GM18861 (cell line): Measurements from ENCODE around the gene EIF3D.

Source experiments
- ATAC-seq: cut with Tn5 transposase; IDR thresholded peaks from one replicate; pipeline ENCODE4 v1.9.1; 2021; ENCODE audit not compliant: unreplicated experiment

Gene EIF3D

DNA sequence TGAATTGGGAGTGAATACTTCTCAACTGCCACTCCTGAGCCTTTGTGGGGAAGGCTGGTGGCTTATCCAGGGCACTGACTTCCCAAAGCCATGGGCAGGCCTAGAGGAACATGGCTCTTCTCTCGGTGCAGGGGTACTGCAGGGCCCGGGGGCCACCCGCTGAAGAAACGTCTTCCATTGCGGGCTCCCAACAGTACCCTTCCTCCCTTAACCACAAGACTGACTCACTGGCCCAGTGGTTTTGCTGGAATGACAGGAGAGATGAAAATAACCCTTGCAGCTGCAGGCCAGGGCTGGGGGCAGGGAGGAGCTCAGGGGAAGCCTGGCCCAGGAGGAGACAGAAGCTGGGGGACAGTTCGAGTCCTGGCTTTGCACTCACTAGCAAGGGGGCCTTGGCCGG is 61.0 kb downstream of the EIF3D start:
- ATAC-seq, result no peak

DNA sequence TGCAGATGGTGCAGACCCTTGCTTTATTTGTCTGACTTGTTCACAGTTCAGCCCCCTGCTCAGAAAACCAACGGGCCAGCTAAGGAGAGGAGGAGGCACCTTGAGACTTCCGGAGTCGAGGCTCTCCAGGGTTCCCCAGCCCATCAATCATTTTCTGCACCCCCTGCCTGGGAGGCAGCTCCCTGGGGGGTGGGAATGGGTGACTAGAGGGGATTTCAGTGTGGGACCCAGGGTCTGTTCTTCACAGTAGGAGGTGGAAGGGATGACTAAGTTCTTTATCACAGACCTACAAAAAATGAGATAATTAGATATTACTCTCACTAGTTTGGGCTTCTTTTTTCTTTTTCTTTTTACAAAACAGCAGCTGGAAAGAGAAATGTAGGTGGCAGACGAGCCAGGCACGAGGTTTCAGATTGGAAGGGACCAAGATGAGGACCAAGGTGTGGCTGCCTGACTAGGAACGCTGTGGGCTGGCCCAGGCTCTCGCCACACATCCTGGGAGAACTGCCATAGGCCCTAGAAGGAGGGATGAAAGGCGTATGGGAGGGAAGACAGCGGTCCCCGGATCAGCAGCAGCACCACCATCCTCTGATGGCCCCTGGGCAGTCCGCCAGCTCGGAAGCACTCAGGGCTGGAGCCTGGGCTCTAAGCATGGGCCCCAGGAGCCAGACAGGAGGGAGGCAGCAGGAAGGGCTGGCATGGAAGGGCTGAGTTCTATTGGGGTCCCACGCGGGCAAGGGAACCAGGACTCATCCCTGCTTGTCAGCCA is 61.7 kb downstream of the EIF3D start:
- no peak for ATAC-seq

DNA sequence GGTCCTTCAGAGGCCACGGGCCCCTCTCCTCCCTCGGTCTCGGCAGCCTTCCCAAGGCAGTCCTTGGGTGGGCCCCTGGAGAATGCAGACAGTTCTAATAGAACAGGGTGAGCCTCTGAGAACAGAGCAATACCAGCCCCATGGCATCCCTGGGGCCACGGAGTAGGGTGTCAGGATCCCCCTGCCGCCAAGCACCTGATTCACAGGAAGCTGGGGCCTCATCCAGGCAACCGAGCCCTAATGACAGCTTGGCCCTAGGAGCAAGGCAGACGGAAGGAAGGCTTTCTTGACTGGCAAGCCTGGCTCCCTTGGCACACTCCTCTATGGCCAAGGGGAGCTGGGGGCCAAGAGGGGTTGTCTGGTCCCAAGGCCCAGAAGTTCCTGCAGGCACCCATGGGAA is 62.7 kb downstream of the EIF3D start:
- ATAC-seq, result no peak

DNA sequence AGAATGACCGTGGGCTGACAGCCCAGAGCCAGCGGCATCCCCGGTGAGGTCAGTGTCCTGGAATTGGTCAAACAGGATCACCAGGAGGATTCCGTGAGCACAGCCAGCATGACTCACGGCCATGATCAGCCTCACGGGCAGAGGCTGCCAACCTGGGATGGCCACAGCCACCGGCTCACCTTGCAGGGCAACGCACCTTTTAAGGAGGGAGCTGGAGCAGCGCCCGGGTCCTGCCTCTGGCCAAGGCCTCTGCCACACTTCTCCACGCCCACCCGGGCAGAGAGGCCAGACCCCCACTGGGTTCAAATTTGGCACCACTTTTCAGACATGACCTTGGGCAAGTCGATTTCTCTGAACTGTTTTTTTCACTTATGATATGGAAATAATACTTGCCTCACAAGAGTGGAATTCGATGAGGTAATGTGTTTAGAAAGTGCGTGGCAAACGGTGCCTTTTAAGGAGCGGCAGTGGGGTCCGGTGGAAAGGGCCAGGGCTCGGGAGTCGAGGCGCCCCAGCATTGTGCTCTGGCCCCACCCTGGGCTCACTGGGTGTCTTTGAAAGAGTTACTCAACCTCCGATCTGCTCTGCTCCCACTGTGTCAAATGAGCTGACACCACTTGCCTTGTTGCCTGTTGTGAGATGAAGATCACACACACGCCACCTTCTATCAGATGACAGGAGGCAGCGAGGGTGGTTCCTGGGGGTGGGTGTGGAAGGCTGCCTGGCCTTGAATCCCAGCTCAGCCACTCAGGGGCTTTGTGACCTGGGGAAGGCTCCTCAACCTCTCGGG is 63.5 kb downstream of the EIF3D start:
- no peak for ATAC-seq

DNA sequence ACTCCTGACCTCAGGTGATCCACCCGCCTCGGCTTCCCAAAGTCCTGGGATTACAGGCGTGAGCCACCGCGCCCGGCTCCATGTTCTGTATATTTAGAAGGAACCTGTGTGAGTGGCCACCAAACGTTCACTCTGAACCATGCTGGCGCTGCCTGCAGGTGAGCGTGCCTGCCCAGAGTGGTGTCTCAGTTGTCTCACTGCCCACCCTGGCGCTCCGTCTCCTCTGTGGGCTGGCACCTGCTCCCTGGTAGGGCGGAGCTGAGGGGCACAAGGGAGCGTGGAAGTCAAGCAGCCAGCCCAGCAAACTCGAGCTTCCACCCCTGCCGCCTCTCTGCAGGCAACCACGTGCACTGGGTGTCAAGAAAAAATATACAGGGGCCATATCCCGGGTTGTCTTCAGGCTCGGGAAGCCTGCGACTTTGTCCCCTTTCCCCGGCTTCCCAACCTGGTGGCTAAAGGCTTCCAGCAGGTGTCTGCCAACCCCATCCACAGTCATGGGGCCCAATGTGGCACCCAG is 64.2 kb downstream of the EIF3D start:
- ATAC-seq, result no peak

DNA sequence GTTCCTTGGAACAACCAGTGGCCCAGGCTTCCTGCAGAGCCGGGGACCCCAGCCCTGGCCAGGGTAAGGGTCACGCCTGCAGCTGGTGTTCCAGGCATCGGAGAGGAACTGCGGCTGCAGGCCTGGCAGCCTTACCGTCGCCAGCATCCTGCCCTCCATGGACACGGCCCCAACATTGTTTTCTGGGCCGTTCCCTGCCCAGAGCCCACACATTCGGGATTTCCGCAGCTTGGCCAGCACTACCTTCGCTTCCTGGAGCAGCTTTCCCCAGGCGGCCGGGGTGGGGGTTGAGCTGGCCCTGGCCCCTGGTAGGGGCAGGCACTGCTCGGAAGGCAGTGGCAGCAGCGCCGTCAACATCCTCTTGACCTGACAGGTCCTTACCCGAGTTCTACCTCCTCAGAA is 65.2 kb downstream of the EIF3D start:
- ATAC-seq, result no peak

DNA sequence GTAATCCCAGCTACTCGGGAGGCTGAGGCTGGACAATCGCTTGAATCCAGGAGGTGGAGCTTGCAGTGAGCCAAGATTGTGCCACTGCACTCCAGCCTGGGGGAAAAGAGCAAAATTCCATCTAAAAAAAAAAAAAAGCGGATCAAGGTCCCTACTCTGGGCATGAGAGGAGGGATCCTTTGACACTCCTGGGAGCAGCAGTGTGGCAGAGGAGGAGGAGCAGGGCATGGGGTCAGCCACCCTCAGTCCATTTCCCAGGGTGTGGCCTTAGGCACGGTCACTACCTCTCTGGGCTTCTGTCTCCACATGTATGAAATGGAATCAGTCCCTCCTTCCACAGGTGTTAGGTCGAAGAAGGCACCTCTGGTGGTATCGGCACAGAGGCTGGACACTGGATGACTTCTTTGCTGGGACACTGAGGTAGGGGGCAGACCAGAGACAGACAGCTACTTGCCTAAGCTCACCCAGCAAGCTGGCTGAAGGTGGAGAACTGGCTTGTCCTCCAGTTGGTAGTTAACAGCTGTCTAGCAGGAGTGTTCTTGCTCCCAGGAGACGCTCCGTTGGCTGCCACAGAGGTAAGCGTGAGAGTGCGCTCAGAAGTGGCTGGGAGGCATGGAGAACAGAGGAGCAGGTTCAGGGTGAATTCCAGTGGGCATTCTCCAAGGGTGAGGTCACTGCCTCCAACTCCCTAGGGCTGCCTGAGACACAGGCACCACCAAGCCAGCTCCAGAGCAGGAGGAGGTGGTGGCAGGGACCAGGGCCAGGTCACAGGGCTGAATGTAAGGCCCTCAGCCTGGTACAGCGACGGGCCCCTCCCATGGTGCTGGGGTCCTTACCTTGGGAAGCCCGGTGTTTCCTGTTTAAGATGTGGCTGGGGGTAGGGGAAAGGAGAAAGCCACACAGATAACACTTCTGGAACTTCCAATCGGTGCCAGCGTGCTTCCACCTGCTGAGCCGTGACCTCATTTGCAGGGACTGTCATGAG is 67.0 kb downstream of the EIF3D start:
- ATAC-seq, result no peak
